NCI-H524 treated with DMSO at 0.1 percent for 48 hours (cell line): ENCODE data around the gene SCAMP2.

Experiments used
- DNase-seq: peaks from one replicate; lab custom pipeline; 2025; lab: John Stamatoyannopoulos, UW

Gene SCAMP2

DNA sequence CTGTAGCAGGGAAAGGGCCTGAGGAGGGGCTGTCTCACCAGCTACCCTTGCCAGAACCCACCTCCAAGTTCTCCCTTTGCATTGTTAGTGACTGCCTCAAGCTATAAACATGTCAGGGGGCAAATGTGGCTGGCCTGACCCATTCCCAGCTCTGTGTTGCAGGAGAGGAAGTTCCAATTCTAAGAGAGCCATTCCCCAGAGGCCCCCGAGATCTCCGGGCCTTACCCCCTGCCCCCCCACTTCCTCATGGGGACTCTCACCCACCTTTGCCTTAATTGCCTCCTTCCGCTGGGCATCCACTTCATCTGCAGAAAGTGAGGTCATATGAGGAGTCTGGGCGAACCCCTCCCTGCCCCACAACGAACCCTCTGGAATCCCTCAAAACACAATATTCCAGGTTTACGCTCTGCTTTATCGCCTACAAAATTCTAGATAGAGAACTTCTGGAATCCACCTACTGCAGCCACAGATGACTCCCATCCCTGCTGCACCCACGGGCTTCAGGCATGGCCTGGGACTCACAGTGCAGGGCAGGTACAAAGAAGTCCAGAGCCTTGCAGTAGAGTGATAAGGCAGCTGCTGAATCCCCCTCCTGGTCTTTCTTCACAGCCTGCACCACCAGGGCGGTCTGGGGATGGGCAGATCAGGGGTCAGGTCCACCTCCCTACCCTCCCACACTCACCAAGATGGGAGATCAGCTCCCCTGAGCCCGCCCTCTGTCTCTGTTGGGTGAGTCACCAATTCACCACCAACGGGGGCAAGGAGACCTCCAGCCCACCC, 34.2 kb downstream of the SCAMP2 start:
- no peak for DNase-seq

DNA sequence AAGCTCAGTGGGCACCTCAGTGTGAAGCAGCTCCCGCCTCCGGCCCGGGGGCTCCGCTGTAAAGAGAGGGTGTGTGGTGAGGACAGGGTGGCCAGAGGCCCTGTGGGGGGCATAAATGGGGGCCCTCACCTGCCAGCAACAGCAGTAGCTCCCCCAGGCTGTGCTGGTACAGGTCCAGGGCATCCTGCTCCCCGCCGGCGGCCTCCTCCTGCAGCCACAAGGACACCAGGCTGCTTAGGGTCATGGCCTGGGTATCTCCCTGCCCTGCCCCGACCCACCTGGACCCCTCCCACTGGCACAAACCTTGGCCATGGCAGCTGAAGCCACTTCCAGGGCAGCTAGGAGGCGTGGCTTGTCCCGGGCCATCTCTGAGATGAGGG, 35.0 kb downstream of the SCAMP2 start:
- DNase-seq = no peak

DNA sequence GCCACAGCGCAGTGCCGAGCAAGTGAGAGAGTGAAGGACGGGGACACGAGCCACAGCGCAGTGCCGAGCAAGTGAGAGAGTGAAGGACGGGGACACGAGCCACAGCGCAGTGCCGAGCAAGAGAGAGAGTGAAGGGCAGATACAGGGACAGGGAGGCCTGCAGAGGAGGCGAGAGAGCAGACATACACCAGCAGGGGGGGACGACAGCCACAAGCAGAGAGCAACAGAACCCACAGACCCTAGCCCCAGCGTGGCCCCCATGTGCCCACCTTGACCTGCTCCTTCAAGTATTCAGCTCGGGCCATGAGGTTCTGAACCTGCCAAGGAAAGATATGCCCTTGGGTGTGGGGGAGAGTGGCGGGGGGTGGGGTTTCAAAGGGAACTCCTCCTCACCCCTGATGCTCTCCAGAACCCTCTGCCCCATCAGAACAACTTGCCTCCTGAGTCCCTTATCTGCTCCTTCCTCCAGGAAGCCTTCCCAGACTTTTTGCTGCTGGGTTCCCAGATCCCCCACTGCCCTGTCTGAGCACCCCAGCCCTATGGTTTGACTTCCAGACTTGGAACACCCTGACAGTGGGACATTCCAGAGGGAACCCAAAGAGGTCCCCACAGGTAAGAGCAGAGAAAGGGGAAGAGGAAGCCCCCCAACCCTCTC, 35.6 kb downstream of the SCAMP2 start:
- DNase-seq = no peak

DNA sequence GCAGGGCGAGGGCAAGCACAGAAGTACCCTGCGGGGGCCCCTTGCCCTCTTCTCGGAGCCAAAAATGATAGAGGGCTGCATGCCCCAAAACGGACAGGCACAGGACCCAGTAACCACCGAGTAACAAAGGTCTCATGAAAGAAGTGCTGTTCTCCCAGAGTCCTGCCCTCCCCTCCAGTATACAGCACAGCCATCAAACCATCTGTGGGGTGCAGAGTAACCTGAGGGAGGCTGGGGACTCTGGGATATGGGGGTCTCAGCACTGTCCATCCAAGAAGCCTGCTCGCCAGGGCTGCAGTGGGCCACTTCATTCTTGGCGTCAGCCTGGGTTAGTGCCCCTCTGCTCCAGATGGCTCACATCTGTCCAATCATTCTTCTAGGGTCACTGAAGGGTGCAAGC, 36.3 kb downstream of the SCAMP2 start:
- DNase-seq = no peak

DNA sequence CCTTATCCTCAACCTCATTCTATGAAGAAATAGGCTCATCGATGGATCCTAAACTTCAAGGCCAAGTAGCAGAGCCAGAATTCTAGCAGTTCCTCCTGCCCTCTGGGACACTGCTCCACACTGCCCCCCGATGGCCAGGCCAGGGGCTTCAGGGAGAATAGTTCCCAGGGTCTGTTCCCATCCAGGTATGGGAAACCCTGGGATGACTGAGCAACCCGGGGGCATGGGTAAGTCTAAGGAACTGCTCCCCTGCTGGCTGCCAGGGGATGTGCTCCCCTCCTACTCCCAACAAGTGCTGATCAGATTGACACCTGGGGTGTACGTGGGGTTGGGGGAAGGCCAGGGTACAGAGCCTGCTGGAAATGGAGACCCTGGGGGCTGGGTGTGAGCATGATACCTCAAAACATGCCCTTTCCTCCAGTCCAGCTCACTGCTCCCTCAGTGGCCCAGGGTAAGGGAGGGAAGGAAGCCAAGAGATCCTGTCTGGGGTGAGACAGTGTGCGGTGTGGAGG, 37.8 kb downstream of the SCAMP2 start:
- peak; percentile 25 for DNase-seq

DNA sequence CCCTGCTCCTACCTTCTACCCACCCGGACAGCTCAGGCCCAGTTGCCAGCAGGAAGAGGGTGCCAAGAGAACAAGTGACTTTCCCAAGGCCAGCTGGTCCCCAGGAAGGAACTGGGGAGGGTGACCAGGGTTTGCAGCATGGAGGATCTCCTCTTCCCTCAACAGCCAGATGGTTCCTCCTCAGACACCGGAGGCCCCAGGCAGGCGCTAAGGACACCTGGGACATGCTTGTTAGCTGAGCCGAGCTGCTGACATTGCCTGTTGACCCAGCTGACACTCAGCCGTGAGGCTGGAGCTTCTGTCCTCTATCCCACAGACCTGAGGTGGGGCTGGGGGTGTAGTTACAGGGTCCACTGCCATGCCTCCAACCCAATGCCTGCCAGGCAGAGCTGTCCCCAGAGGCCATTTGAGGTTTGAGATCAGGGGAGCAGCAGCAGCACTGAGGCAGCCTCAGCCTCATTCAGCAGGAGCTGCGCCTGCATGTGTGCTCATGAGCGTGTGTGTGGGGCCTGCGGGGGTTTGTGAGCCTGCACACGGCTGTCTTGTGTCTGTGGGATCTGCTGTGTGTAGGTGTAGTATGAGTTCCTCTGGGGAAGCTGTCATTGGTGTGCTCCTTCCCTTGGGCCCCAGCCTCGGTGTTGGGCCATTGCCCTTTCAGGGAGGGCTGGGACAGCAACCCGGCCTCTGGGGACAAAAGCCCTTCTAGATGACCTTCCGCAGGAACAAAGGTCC, 39.6 kb downstream of the SCAMP2 start:
- peak; percentile 57 for DNase-seq

DNA sequence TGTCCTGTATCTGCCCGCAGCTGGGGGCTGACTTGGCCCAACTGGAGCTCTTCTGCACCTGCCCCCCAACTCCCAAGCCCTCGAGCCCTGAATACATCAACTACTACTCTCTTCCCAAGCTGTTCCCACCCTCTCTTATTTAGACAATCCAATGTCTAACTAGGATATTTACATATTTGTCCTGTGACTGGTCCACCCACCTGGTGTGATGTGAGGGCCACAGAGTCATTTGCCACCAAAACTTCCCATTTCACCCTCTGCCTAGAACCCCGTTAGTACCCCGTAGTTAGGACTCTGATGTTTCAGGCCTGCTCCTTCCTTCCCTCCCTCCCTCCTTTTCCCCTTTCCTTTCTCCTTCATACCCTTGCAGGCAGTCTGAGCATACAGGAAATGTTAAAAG, 40.3 kb downstream of the SCAMP2 start:
- no peak for DNase-seq

DNA sequence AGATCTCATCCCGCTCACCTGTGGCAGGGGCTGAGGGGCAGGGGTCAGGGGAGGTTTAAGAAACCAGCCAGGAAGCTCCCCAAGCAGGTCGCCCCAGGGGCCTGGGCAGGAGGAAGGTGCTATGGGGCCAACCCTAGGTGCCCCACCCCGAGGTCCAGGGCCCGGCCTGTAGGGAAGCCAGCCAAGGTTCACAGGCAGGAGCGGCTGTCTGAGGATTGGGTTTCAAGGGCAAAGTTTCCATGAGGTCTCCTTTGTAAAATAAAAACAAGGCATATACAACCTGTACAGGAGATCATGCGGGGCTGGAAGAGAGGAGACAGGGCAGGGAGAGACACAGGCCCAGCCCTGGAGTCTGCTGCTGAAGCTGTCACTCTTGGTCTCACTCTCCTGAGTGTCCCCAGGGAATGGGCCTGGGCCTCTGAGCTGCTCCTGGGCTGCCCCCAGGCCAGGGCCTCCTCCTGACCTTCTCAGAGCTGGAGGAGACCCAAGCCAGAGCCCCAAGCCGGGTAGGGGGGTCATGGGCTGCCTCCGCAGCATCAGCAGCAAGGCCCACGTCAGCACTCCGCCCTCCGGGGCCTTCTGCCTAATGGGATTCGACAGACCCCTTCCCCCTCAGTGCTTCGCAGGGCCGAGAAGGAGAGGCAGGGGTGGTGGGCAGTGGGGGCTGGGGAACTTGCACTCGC, 41.2 kb downstream of the SCAMP2 start:
- DNase-seq = no peak

DNA sequence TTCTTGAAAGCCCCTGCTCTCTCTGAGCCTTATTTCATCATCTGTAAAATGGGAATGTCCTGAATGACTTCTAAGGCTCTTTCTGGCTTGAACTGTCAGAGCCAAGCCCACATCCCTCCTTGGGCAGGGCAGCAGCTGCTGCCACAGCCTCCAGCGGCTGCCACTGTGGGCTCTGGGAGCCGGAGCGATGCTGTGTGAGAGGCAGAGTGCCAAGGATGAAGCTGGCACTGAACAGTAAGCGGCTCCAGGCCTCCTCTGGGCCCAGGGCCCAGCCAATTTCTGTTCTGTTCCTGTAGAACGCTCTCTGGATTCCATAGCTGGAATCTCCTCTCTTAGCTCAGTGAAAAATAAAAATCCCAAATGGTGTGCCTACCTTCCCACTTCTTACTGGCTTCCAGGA, 42.3 kb downstream of the SCAMP2 start:
- no peak for DNase-seq

DNA sequence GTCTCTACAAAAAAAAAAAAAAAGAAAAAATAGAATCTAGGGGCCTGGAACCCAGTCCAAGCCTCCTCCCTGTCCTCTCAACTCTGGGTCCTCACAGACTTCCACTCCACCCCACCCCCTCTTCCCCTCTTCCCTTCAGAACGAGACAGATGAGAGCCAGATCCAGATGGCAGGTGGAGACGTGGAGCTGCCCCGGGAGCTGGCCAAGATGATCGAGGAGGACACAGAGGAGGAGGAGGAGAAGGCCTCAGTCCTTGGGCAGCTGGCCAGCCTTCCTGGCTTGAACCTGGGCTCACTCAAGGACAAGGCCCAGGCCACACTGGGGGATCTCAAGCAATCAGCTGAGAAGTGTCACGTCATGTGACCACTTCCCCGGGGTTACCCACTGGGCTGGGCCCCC, 43.2 kb downstream of the SCAMP2 start:
- DNase-seq = no peak

DNA sequence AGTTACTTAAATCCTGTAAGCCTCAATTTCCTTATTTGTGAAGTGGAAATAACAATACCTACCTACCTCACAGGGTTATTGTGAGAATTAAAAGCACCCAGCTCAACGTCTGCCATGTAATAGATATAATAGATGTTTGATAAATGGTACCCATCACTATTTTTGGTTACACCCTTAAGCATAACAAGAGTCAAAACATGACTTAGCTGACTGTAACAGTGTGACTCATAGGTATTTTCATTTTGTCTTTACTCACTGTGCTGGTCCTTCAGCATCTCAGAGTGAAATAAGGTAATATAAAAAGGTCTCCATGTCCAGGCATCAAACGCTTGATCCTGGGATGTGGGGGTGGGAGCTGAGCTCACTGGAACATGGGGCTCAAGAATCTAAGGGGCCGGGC, 43.7 kb downstream of the SCAMP2 start:
- no peak for DNase-seq

DNA sequence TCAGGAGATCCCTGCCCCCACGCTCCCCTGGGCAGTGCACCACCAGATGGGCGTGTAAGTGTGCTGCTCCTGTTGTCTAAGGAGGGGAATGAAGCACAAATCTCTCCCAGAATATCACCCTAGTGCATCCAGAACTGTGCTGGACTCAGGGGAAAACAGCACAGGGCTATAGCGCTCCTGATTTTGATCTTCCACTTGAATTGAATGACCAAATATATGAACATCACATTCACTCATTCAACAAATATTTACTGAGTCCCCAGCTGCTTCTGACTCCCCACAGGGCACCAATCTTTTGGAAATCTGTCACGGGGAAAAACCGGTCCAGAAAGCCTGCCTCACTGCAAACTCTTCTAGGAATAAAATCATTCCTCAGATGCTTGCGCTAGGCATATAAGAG, 44.3 kb downstream of the SCAMP2 start:
- peak; percentile 55 for DNase-seq

DNA sequence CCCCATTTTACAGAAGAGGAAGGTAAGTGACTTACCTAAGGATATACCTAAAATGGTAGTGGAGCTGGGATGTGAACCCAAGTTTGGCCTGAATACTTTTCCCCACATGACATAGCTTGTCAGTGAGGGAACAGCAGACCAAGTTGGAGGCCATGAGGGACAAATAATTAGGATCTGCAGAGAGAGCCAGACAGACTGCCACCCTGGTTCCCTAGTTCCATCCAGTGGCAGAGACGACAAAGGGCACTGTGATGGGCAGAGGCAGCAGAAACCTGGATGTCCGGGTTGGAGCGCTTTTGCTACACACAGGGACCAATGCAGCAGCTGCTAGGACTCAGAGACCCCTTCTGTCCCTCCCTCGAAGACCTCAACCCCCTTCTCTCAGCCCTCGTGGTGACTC, 45.6 kb downstream of the SCAMP2 start:
- no peak for DNase-seq

DNA sequence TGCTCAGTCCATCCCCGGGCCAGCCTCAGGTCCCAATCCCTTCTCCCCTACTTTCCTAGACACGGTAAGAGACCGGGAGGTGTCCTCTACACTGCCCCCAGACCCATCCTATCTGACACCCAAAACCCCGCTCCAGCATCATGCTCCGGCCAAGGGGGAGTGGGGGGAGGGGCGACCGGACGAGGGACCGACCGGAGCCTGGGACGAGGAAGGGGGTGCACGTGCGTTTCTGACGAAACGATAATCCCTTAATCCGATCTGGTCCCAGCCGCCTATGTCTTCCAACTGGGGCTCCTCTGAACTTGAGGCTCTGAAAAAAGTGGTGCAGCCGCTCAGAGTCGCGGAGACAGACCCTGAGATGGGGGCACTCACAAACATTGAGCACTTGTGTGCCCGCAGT, 46.2 kb downstream of the SCAMP2 start:
- peak; percentile 36 for DNase-seq

DNA sequence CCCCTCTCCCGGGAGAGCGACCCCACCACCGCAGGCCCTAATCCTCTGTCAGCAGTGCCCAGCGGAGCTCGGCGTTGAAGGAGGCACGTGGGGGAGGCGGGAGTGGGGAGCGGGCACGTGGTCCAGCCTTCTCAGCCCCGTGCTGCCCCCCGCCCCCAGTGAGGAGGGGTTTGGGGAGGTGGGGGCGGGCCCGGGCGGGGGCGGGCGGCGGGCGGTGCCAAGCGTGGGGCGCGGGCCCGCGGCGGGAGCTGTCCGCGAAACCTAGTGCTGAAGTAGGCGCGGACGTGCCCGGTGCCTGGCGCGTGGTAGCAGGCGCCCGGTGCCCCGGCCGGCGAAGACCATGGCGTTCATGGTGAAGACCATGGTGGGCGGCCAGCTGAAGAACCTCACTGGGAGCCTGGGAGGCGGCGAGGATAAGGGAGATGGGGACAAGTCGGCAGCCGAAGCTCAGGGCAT, 46.8 kb downstream of the SCAMP2 start, which contains the start of gene CPLX3:
Gene CPLX3 (plus strand): TSS at position 264 of the 456 bp plus-strand sequence. CDS start 77 bp downstream, at position 341.
- DNase-seq = no peak

DNA sequence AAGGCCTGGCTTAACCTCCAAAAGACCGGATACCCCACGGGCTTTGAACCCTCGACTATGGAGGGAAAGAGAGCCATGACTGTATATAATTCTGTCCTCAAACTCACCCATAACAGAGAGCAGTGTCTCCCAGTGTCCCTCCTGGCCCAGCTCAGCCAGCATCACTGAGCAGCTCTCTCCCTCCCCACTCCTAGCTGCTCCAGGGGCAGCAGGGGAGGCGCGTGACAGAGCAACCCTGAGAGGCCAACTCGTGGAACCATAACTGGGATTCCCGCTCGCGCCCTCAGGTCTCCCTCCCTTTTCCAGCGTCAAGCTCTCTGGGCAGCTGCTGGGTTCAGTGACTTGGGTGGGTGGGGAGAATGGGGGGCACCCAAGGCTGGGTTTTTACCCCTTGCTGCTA, 47.3 kb downstream of the SCAMP2 start:
- no peak for DNase-seq

DNA sequence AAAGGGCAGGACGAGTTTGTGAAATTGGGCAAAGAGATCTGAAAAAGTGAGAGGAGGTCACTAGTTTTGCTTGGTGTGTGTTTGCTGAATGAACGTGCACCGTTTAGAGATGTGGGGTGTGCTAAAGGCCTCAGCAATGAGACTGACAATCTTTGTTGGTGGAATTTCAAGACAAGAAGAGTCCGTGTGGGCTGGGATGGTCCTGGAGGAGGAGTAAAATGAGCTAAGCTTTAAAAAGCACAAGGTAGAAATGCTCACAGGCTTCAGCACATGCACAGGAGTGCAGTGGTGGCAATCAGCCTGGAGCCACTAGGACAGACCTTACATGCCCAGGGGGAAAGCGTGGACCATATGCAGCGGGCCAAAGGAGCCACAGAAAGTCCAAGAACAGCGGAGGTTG, 48.2 kb downstream of the SCAMP2 start:
- no peak for DNase-seq

DNA sequence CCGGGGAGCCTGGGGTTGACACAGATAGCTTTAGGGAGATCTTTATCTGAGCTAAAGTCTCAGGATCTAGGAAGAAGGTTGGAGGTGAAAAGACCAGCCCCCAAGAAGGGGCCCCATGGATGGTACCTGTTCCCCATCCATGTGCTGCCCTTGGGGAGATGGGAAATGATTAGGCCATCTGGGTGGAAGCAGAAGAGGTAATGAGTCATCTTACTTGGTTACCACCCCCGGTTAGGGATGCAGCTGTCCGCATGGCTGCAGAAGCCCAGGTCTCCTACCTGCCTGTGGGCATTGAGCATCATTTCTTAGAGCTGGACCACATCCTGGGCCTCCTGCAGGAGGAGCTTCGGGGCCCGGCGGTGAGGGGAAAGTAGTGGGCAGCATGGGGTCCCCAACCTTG, 49.8 kb downstream of the SCAMP2 start:
- no peak for DNase-seq

DNA sequence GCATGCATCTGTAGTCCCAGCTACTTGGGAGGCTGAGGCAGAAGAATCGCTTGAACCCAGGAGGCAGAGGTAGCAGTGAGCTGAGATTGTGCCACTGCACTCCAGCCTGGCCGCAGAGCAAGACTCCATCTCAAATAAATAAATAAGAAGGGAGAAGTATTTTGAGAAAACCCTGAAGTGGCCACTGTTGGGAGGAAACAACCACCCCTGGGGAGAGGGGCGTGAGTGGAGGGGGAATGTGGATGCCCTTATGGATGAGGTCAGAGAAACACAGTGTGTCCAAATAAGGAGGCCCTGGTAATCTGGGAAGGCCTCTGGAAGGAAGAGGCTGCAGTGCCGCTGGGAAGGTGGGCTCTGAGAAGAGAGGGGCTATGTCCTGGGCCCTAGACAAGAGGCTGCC, 50.9 kb downstream of the SCAMP2 start:
- no peak for DNase-seq

DNA sequence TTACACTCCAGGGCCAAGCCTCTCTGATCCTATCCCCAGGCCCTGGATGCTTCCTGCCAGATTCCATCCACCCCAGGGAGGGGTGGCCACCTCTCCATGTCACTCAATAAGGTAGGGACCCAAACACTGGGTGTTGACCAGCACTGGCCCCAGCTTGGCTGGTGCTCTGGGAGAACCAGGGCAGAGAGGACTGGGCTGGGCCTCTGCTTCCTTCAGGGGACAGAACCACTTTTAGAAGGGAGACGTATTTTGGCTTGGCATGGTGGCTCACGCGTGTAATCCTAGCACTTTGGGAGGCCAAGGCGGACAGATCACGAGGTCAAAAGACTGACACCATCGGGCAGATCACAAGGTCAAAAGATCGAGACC, 51.4 kb downstream of the SCAMP2 start:
- DNase-seq = no peak

DNA sequence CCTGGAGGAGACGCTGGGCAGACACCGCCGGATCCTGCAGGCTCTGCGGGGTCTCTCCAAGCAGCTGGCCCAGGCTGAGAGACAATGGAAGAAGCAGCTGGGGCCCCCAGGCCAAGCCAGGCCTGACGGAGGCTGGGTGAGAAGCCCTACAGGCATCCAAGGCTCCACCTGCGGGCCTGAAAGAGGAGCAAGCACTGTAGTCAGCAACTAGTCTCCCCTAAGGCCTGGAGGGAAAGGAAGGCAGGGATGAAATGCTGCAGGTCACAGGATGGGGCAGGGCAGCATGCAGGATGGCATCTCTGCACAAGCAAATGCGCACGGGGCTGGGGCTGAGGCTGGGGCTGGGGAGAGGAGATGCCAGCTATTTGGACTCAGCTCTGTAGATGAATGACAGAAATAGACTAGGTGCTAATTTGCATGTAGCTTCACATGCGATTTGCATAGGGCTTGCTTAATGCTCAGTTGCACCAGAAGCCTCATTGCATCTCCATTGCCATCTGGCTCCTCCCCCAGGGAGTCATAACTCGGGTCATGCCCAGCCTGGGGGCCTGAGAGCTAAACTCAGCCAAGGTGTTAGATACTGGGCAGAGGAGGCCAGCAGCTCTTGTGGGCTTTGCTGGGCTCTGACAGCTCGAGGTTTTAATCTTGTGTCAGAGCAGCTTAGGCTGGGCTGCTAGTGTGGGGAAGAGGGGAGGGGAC, 51.9 kb downstream of the SCAMP2 start:
- DNase-seq = no peak

DNA sequence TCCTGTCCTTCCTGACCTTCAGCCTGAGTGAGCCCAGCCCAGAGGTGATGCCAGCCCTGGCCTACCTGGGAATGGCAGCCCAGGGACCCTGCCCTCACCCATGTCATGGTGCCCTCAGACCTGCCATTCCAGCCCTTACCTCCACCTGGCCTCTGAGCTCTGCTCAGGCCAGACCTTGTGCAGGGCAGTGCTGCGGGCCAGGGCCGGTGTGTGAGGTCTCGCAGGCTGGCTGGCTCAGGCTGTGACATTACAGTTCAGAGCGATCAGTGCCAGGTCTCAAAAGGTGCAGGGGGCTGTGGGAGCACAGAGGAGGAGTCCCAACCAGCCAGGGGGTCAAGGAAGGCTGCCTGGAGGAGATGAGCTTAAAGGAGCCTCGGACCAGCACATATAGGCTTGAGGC, 53.1 kb downstream of the SCAMP2 start:
- DNase-seq = no peak
